Gastroesophageal sphincter (tissue), 4 donors: ENCODE data around the gene ACOXL. TPM values are rescaled to one million over a fixed set of nuclear protein-coding genes. Genes with fewer than 3 reads are reported as not detected.
A peak's percentile ranks its signal among the peaks of the same experiment; 100 is the strongest.

Source experiments
- ATAC-seq: fragments of 150-250 bp; one replicate; pipeline ENCODE4 v1.9.1; 2016; ENCODE audit warnings: mild to moderate bottlenecking, moderate library complexity
- H3K27ac ChIP-seq, 4 donors: fragments of 200-600 bp; sonication (generic) in 3 of 4; 1 replicate in 3 of 4; 2 replicates in 1 of 4; pipeline ENCODE4 v1.5.1; 2016 to 2019
- H3K27me3 ChIP-seq: fragments of 200-600 bp; sonication (generic); one replicate; pipeline ENCODE4 v1.5.1; 2019
- H3K36me3 ChIP-seq, 2 donors: fragments of 200-600 bp; sonication (generic); one replicate each; pipeline ENCODE4 v1.5.1; 2019; ENCODE audit warnings: control low read depth in 1 of 2
- H3K4me1 ChIP-seq, 3 donors: fragments of 200-600 bp; sonication (generic); 1 replicate in 2 of 3; 2 replicates in 1 of 3; pipeline ENCODE4 v1.5.1; 2016 to 2019; ENCODE audit warnings: control low read depth in 2 of 3
- H3K4me3 ChIP-seq, 2 donors: fragments of 200-600 bp; sonication (generic); one replicate each; pipeline ENCODE4 v1.5.1; 2019; ENCODE audit warnings: mild to moderate bottlenecking in 1 of 2, moderate library complexity in 1 of 2
- H3K9me3 ChIP-seq, 3 donors: fragments of 200-600 bp; sonication (generic); one replicate each; pipeline ENCODE4 v1.5.1; 2017 to 2019; ENCODE audit warnings: control low read depth in 2 of 3
- CTCF ChIP-seq, 4 experiments: fragments of 200-600 bp in 2 of 4; fragments of 450-650 bp in 2 of 4; sonication (generic) in 1 of 4; IDR thresholded peaks; one replicate each; pipeline ENCODE4 v1.5.1; 2017 to 2019; ENCODE audit warnings: antibody characterized with exemption in 4 of 4, mild to moderate bottlenecking in 2 of 4, moderate library complexity in 2 of 4
- EP300 ChIP-seq: sonication (generic); formaldehyde crosslinking; IDR thresholded peaks from one replicate; pipeline ENCODE4 v1.6.1; 2017; ENCODE audit warnings: antibody characterized with exemption, mild to moderate bottlenecking
- POLR2A ChIP-seq, 2 donors: fragments of 450-650 bp; IDR thresholded peaks; one replicate each; pipeline ENCODE4 v1.6.1; 2017; ENCODE audit warnings: antibody characterized with exemption in 2 of 2, mild to moderate bottlenecking in 2 of 2, moderate library complexity in 1 of 2
- POLR2AphosphoS5 ChIP-seq: sonication (generic); formaldehyde crosslinking; IDR thresholded peaks from one replicate; pipeline ENCODE4 v1.6.1; 2017; ENCODE audit warnings: antibody characterized with exemption
- WGBS, 2 donors: methylation state at CpG; one replicate each; pipeline ENCODE4 v1.1.5; 2018; ENCODE audit warnings: low coverage in 1 of 2; 5-methylcytosine and 5-hydroxymethylcytosine counted together
- total RNA-seq, 4 donors: library from RNA; depleted of rRNA; stranded (reverse); fragments of >200 nt; gene quantifications; one replicate each; pipeline ENCODE4 v1.1.0, GENCODE V29; 2016

ACOXL gene
- total RNA-seq, 4 donors from 2014 or later, result not detected

- H3K4me3 ChIP-seq, result no peak overlapping the region
- H3K9me3 ChIP-seq, result no peaks in the 10 kb centered on the region
- H3K4me1 ChIP-seq, result peaks cover 0 to 20% (median 6%) of the 10 kb centered on the region in 3 donors
- H3K36me3 ChIP-seq, result no peaks in the 10 kb centered on the region
- H3K27me3 ChIP-seq, result peaks cover 2% of the 10 kb centered on the region
- 51 to 67% methylated on average over 2 to 3 of the region's 3 CpGs for WGBS, 2 donors
- no peak for ATAC-seq
- H3K27ac ChIP-seq, result no peak overlapping the region
- no peak for TF ChIP-seq EP300
- no peak for TF ChIP-seq CTCF (IDR thresholded peaks at IDR 0.05)
- TF ChIP-seq POLR2AphosphoS5, result no peak
- no peak for TF ChIP-seq POLR2A (IDR thresholded peaks at IDR 0.05)
Measured at GRCh38 chr2:110716959-110717645, 15.3 kb upstream of the ACOXL start.

GRCh38 chr2:110717734-110718133, 14.6 kb upstream of the ACOXL start:
- Histone ChIP-seq H3K9me3 (no peaks in the 10 kb centered on the region), H3K27me3 (no peaks in the 10 kb centered on the region), H3K4me1 (peaks cover 0 to 20% (median 6%) of the 10 kb centered on the region in 3 donors), H3K27ac (no peak overlapping the region), H3K36me3 (no peaks in the 10 kb centered on the region), H3K4me3 (no peak overlapping the region)
- peak; percentile 79 for ATAC-seq
- WGBS, 2 donors, result 11 to 14% methylated on average over 3 to 4 of the region's 4 CpGs
- TF ChIP-seq EP300 (no peak), POLR2AphosphoS5 (peak; percentile 63), CTCF (IDR thresholded peaks at IDR 0.05) (no peak)

GRCh38 chr2:110718382-110718781, 14.0 kb upstream of the ACOXL start:
- peaks cover 0 to 20% (median 6%) of the 10 kb centered on the region in 3 donors for H3K4me1 ChIP-seq
- H3K27me3 ChIP-seq, result no peaks in the 10 kb centered on the region
- H3K27ac ChIP-seq, result no peak overlapping the region
- no peak overlapping the region for H3K4me3 ChIP-seq
- H3K9me3 ChIP-seq, result no peaks in the 10 kb centered on the region
- no peaks in the 10 kb centered on the region for H3K36me3 ChIP-seq
- TF ChIP-seq CTCF (IDR thresholded peaks at IDR 0.05) (no peak), POLR2AphosphoS5 (no peak), EP300 (no peak), POLR2A (IDR thresholded peaks at IDR 0.05) (no peak)
- WGBS, 2 donors, result 79 to 90% methylated on average over 2 of the region's 2 CpGs
- ATAC-seq, result no peak

- Histone ChIP-seq H3K4me1 (peaks cover 0 to 20% (median 6%) of the 10 kb centered on the region in 3 donors), H3K9me3 (no peaks in the 10 kb centered on the region), H3K27ac (no peak overlapping the region), H3K27me3 (no peaks in the 10 kb centered on the region), H3K36me3 (no peaks in the 10 kb centered on the region), H3K4me3 (no peak overlapping the region)
- TF ChIP-seq CTCF (IDR thresholded peaks at IDR 0.05) (no peak), EP300 (no peak), POLR2AphosphoS5 (no peak), POLR2A (IDR thresholded peaks at IDR 0.05) (no peak)
- WGBS, 2 donors, result 70 to 95% methylated on average over 2 of the region's 2 CpGs
- no peak for ATAC-seq
Measured at GRCh38 chr2:110718990-110719389, 13.4 kb upstream of the ACOXL start.

GRCh38 chr2:110720547-110720946, 11.8 kb upstream of the ACOXL start:
- WGBS, 2 donors, result 89 to 92% methylated on average over 3 to 4 of the region's 5 CpGs
- peaks cover 0 to 20% (median 6%) of the 10 kb centered on the region in 3 donors for H3K4me1 ChIP-seq
- H3K36me3 ChIP-seq, result no peaks in the 10 kb centered on the region
- ATAC-seq, result no peak
- H3K27me3 ChIP-seq, result no peaks in the 10 kb centered on the region
- no peak overlapping the region for H3K27ac ChIP-seq
- H3K9me3 ChIP-seq, result no peaks in the 10 kb centered on the region
- H3K4me3 ChIP-seq, result no peak overlapping the region
- no peak for TF ChIP-seq POLR2A (IDR thresholded peaks at IDR 0.05)
- TF ChIP-seq CTCF (IDR thresholded peaks at IDR 0.05), result no peak
- no peak for TF ChIP-seq POLR2AphosphoS5
- TF ChIP-seq EP300, result no peak
